Keratinocyte (primary cell): ENCODE data around the gene PCDHB11. TPM values are rescaled to one million over a fixed set of nuclear protein-coding genes. Genes with fewer than 3 reads are reported as not detected.

Experiments
- DNase-seq: peaks from one replicate; pipeline ENCODE4 v3.0.0-alpha.2; 2011; ENCODE audit warnings: low read depth, missing footprints, low spot score
- FAIRE-seq: peaks from 2 replicates; lab custom pipeline; 2011; peaks lifted over from hg19 to GRCh38; lab: Jason Lieb, UNC
- H2AFZ ChIP-seq: 2 replicates; pipeline ENCODE4 v1.6.0; 2012; ENCODE audit warnings: low read length, control low read depth, inconsistent platforms; ENCODE audit not compliant: control insufficient read depth
- H3K27ac ChIP-seq: 2 replicates; pipeline ENCODE4 v1.5.1; 2011; ENCODE audit warnings: low read length; ENCODE audit not compliant: control insufficient read depth, insufficient read depth
- H3K27me3 ChIP-seq: 3 replicates; pipeline ENCODE4 v1.6.0; 2011; ENCODE audit warnings: low read length; ENCODE audit not compliant: control insufficient read depth, insufficient read depth; ENCODE audit errors: extremely low read depth
- H3K36me3 ChIP-seq, 2 experiments: 2 replicates in 1 of 2; 3 replicates in 1 of 2; pipeline ENCODE4 v1.5.1; 2011; ENCODE audit warnings: low read length in 2 of 2, mild to moderate bottlenecking in 1 of 2; ENCODE audit not compliant: control insufficient read depth in 2 of 2, insufficient read depth in 2 of 2; ENCODE audit errors: extremely low read depth in 1 of 2
- H3K4me1 ChIP-seq: 3 replicates; pipeline ENCODE4 v1.5.1; 2011; ENCODE audit warnings: low read length; ENCODE audit not compliant: control insufficient read depth, insufficient read depth; ENCODE audit errors: extremely low read depth
- H3K4me2 ChIP-seq: 3 replicates; pipeline ENCODE4 v1.6.0; 2011; ENCODE audit warnings: low read depth, low read length; ENCODE audit not compliant: control insufficient read depth, insufficient read depth; ENCODE audit errors: extremely low read depth
- H3K4me3 ChIP-seq, 3 experiments: fragments of 200-600 bp in 1 of 3; sonication (generic) in 1 of 3; 2 replicates in 2 of 3; 3 replicates in 1 of 3; pipeline ENCODE4 v1.5.1; 2011 to 2016; ENCODE audit warnings: low read length in 3 of 3, mild to moderate bottlenecking in 3 of 3, control low read depth in 2 of 3, inconsistent platforms in 1 of 3, low read depth in 1 of 3, mixed read lengths in 1 of 3, mixed run types in 1 of 3, moderate library complexity in 1 of 3; ENCODE audit not compliant: control insufficient read depth in 2 of 3, insufficient read depth in 2 of 3; ENCODE audit errors: extremely low read depth in 1 of 3
- H3K79me2 ChIP-seq: 2 replicates; pipeline ENCODE4 v1.6.0; 2012; ENCODE audit warnings: low read length; ENCODE audit not compliant: control insufficient read depth, insufficient read depth
- H3K9ac ChIP-seq: 3 replicates; pipeline ENCODE4 v1.6.0; 2011; ENCODE audit warnings: low read length; ENCODE audit not compliant: control insufficient read depth, insufficient read depth; ENCODE audit errors: extremely low read depth
- H3K9me1 ChIP-seq: 3 replicates; pipeline ENCODE4 v1.6.0; 2011; ENCODE audit warnings: low read length; ENCODE audit not compliant: control insufficient read depth, insufficient read depth; ENCODE audit errors: extremely low read depth
- H3K9me3 ChIP-seq: 2 replicates; pipeline ENCODE4 v1.5.1; 2012; ENCODE audit warnings: low read depth, low read length; ENCODE audit not compliant: control insufficient read depth
- H4K20me1 ChIP-seq: 3 replicates; pipeline ENCODE4 v1.6.0; 2011; ENCODE audit warnings: low read length; ENCODE audit not compliant: control insufficient read depth, insufficient read depth; ENCODE audit errors: extremely low read depth
- EZH2 ChIP-seq: IDR thresholded peaks from one replicate; pipeline ENCODE4 v1.6.1; 2012; ENCODE audit warnings: inconsistent platforms, mild to moderate bottlenecking, low read length, moderate library complexity
- dilution Hi-C: fragments of 300-500 bp; cut with MboI; formaldehyde crosslinking; loops from one replicate; pipeline ENCODE4 v1.7.0; 2020; ENCODE audit warnings: low sequenced_read_pairs; ENCODE audit not compliant: extremely low pct_ligation_motif_present
- polyA minus RNA-seq, 3 experiments: library from RNA; depleted of rRNA, polyadenylated mRNA; stranded (reverse); fragments of >200 nt; gene quantifications; 1 replicate in 1 of 3; 2 replicates in 1 of 3; 3 replicates in 1 of 3; pipeline ENCODE4 v1.2.3, GENCODE V29; 2011
- polyA plus RNA-seq, 5 experiments: library from polyadenylated mRNA; depleted of rRNA in 3 of 5; stranded (reverse) in 3 of 5; stranded (forward) in 1 of 5; unstranded in 1 of 5; fragments of >200 nt; gene quantifications; 1 replicate in 1 of 5; 2 replicates in 3 of 5; 3 replicates in 1 of 5; pipeline versions ENCODE4 v1.2.1 to v1.2.3, GENCODE V29; 2011 to 2012; ENCODE audit warnings: missing spikeins in 2 of 5, low read depth in 1 of 5, low replicate concordance in 1 of 5
- TF ChIP-seq, protein P1 (sequence below), 3 experiments: IDR thresholded peaks in 1 of 3; conservative IDR thresholded peaks in 1 of 3; optimal IDR thresholded peaks in 1 of 3; 2 replicates in 2 of 3; 3 replicates in 1 of 3; pipeline versions ENCODE3 to v1.5.1; 2011; ENCODE audit warnings: low read length in 3 of 3, mild to moderate bottlenecking in 3 of 3, moderate library complexity in 2 of 3, control low read depth in 1 of 3, inconsistent platforms in 1 of 3; ENCODE audit not compliant: insufficient read depth in 2 of 3; ENCODE audit errors: extremely low read depth in 1 of 3

The PCDHB11 gene
- polyA plus RNA-seq (not detected in 3 replicates), polyA minus RNA-seq (0.06 TPM in 1 of 3 replicates, not detected in the others)
- polyA plus RNA-seq (2011; ENCODE audit: low read depth) = not detected
- not detected in 2 replicates for polyA plus RNA-seq (2011; cell fraction: cytosol; rRNA removed)
- polyA plus RNA-seq (2011; cell fraction: nucleus; rRNA removed) = 0.03 and 0.08 TPM in 2 replicates
- polyA plus RNA-seq (2012; ENCODE audit: low replicate concordance) = 0.03 TPM in 2 replicates
- polyA minus RNA-seq (2011; cell fraction: cytosol; rRNA and poly(A)+ RNA removed) = not detected
- 0.21 TPM in 1 of 2 replicates, not detected in the other for polyA minus RNA-seq (2011; cell fraction: nucleus; rRNA and poly(A)+ RNA removed)

DNA sequence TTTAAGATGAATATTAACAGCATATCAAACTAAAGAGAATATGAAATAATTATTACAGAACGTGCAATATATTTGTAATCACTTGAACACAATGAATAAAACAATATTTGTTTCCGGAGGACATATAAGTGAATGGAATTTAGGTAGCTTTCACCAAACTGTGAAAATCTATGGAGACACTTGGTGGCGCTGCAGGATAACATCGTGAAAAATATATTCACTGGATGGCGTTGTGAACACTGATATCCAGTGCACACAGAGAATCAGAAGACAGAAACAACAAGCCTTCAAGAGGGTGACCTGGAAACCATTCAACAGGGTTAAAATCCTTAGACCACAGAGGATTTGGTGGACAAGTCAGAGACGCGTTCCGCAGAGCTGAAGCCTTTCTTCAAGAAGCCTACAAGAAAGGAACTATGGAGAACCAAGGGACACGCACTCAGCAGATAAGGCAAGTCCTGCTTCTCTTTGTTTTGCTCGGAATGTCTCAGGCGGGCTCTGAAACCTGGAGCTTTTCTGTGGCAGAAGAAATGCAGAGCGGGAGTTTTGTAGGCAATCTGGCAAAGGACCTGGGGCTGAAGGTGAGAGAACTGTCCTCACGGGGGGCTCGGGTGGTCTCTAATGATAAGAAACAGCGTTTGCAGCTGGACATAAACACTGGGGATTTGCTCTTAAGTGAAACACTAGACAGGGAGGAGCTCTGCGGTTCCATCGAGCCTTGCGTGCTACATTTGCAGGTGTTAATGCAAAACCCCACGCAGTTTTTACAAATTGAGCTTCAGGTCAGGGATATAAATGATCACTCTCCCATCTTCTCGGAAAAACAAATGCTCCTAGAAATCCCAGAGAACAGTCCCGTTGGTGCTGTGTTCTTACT lies at the start of gene PCDHB11:
TSS of gene PCDHB11 (plus strand) at position 269 of the 877 bp plus-strand sequence. CDS start at position 417, 148 bp downstream.
- TF ChIP-seq EZH2 = no peak
- TF ChIP-seq, protein P1, sequence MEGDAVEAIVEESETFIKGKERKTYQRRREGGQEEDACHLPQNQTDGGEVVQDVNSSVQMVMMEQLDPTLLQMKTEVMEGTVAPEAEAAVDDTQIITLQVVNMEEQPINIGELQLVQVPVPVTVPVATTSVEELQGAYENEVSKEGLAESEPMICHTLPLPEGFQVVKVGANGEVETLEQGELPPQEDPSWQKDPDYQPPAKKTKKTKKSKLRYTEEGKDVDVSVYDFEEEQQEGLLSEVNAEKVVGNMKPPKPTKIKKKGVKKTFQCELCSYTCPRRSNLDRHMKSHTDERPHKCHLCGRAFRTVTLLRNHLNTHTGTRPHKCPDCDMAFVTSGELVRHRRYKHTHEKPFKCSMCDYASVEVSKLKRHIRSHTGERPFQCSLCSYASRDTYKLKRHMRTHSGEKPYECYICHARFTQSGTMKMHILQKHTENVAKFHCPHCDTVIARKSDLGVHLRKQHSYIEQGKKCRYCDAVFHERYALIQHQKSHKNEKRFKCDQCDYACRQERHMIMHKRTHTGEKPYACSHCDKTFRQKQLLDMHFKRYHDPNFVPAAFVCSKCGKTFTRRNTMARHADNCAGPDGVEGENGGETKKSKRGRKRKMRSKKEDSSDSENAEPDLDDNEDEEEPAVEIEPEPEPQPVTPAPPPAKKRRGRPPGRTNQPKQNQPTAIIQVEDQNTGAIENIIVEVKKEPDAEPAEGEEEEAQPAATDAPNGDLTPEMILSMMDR (optimal IDR thresholded peaks at IDR 0.05 in 1 of 3, IDR thresholded peaks at IDR 0.05 in 1 of 3, conservative IDR thresholded peaks at IDR 0.05 in 1 of 3; ENCODE audit: extremely low read depth in 1 of 3, insufficient read depth in 2 of 3, low read length in 3 of 3) = no peak
- no peak for FAIRE-seq

DNA sequence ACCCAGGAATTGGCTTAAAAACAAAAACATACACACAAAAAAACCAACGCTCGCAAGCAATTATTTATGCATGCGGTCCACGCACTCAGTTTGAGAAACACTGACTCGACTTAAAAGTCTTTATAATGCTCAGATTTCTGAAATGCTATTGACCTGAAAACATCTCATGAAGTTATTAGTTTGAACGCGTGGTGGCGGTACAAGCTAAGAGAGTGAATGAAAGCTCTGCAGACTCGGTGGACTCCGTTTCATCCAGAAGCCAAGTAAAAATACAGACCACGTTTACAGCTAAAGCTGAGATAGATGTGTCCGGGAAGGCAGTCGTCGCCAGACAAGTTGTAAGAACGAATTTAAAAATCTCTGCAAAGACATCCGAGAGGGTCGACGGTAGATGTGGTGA lies 49.6 kb upstream of the PCDHB11 start, which contains the start of gene PCDHB6:
TSS of gene PCDHB6 (plus strand) at position 246 of the 400 bp plus-strand sequence. CDS start 201 bp downstream, outside the sequence.
- H3K4me1 ChIP-seq = no peaks in the 10 kb centered on the region
- no peaks in the 10 kb centered on the region for H3K27me3 ChIP-seq
- dilution Hi-C loops = no loop called here
- no peaks in the 10 kb centered on the region for H4K20me1 ChIP-seq
- no peak within 1 kb of the TSS for H3K4me3 ChIP-seq
- no peak within 1 kb of the TSS for H3K9ac ChIP-seq
- no peak within 1 kb of the TSS for H2AFZ ChIP-seq
- H3K36me3 ChIP-seq = no peaks in the 10 kb centered on the region
- no peaks in the 10 kb centered on the region for H3K9me3 ChIP-seq
- no peaks in the 10 kb centered on the region for H3K79me2 ChIP-seq
- TF ChIP-seq, protein P1 (optimal IDR thresholded peaks at IDR 0.05 in 1 of 3, IDR thresholded peaks at IDR 0.05 in 1 of 3, conservative IDR thresholded peaks at IDR 0.05 in 1 of 3; ENCODE audit: extremely low read depth in 1 of 3, insufficient read depth in 2 of 3, low read length in 3 of 3) = no peak
- no peak for TF ChIP-seq EZH2
- no peak within 1 kb of the TSS for H3K27ac ChIP-seq
- no peak within 1 kb of the TSS for H3K4me2 ChIP-seq
- no peaks in the 10 kb centered on the region for H3K9me1 ChIP-seq
- DNase-seq (no peak), FAIRE-seq (no peak)

More for the DNA sequence above, at the start of gene PCDHB11:
- Histone ChIP-seq H3K9me3 (no peaks in the 10 kb centered on the region), H3K4me1 (no peaks in the 10 kb centered on the region), H3K27ac (no peak within 1 kb of the TSS), H2AFZ (no peak within 1 kb of the TSS), H3K9me1 (no peaks in the 10 kb centered on the region), H4K20me1 (no peaks in the 10 kb centered on the region), H3K4me2 (no peak within 1 kb of the TSS), H3K79me2 (no peaks in the 10 kb centered on the region), H3K9ac (no peak within 1 kb of the TSS), H3K27me3 (no peaks in the 10 kb centered on the region), H3K36me3 (no peaks in the 10 kb centered on the region), H3K4me3 (no peak within 1 kb of the TSS)
- DNase-seq = no peak
- dilution Hi-C loops = no loop called here
